Measurements from ENCODE around the gene ABCA2.

ABCA2 gene

GRCh38 chr9:136972743-136973142 lies 55.3 kb downstream of the ABCA2 start:
- Histone ChIP-seq H3K27me3 (ENCODE audit: insufficient read depth, low read depth) (peaks cover 34% of the 10 kb centered on the region), H4K20me1 (ENCODE audit: insufficient read depth) (no peaks in the 10 kb centered on the region), H3K4me2 (no peak overlapping the region), H3K4me3 (IDR thresholded peaks at IDR 0.05; ENCODE audit: insufficient read depth, low read depth, low read length) (no peak overlapping the region), H3K9ac (no peak overlapping the region), H3K27ac (no peak overlapping the region), H3K36me3 (ENCODE audit: insufficient read depth) (no peaks in the 10 kb centered on the region), H3K4me1 (ENCODE audit: low read depth, poor library complexity, severe bottlenecking) (no peaks in the 10 kb centered on the region), H3K79me2 (ENCODE audit: insufficient read depth, low read depth) (no peaks in the 10 kb centered on the region), H2AFZ (ENCODE audit: low read depth) (no peak overlapping the region)
- TF ChIP-seq, protein P1, sequence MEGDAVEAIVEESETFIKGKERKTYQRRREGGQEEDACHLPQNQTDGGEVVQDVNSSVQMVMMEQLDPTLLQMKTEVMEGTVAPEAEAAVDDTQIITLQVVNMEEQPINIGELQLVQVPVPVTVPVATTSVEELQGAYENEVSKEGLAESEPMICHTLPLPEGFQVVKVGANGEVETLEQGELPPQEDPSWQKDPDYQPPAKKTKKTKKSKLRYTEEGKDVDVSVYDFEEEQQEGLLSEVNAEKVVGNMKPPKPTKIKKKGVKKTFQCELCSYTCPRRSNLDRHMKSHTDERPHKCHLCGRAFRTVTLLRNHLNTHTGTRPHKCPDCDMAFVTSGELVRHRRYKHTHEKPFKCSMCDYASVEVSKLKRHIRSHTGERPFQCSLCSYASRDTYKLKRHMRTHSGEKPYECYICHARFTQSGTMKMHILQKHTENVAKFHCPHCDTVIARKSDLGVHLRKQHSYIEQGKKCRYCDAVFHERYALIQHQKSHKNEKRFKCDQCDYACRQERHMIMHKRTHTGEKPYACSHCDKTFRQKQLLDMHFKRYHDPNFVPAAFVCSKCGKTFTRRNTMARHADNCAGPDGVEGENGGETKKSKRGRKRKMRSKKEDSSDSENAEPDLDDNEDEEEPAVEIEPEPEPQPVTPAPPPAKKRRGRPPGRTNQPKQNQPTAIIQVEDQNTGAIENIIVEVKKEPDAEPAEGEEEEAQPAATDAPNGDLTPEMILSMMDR (conservative IDR thresholded peaks at IDR 0.05; ENCODE audit: low read depth, low read length), result no peak

GRCh38 chr9:136972335-136972734 lies 55.7 kb downstream of the ABCA2 start:
- no peak overlapping the region for H3K4me3 ChIP-seq (IDR thresholded peaks at IDR 0.05; ENCODE audit: insufficient read depth, low read depth, low read length)
- H3K4me2 ChIP-seq, result no peak overlapping the region
- H3K27ac ChIP-seq, result no peak overlapping the region
- peaks cover 34% of the 10 kb centered on the region for H3K27me3 ChIP-seq (ENCODE audit: insufficient read depth, low read depth)
- H3K9ac ChIP-seq, result no peak overlapping the region
- no peaks in the 10 kb centered on the region for H3K4me1 ChIP-seq (ENCODE audit: low read depth, poor library complexity, severe bottlenecking)
- no peaks in the 10 kb centered on the region for H3K36me3 ChIP-seq (ENCODE audit: insufficient read depth)
- no peak overlapping the region for H2AFZ ChIP-seq (ENCODE audit: low read depth)
- no peaks in the 10 kb centered on the region for H4K20me1 ChIP-seq (ENCODE audit: insufficient read depth)
- no peaks in the 10 kb centered on the region for H3K79me2 ChIP-seq (ENCODE audit: insufficient read depth, low read depth)
- TF ChIP-seq, protein P1 (conservative IDR thresholded peaks at IDR 0.05; ENCODE audit: low read depth, low read length), result no peak

DNA sequence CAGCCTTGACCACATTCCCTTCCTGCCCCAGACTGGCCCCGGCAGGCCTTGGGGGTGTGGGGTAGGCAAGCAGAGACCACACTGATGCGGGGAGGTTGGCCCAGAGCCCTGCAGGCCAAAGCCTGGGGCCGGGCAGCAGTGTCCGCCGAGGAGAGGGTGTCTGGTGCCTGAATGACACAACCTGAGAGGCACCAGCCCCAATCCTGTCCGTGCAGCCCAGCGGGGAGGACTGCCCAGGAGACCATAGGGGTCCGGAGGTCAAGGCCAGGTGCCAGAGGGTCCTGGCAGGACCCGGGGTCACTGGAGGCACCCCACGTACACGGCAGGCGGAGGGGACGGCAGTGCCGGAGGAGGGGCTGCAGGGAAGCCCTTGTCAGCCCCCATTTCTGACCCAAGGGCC lies 56.3 kb downstream of the ABCA2 start:
- Histone ChIP-seq H3K79me2 (ENCODE audit: insufficient read depth, low read depth) (no peaks in the 10 kb centered on the region), H3K4me3 (IDR thresholded peaks at IDR 0.05; ENCODE audit: insufficient read depth, low read depth, low read length) (no peak overlapping the region), H2AFZ (ENCODE audit: low read depth) (no peak overlapping the region), H3K9ac (no peak overlapping the region), H3K4me2 (no peak overlapping the region), H3K27me3 (ENCODE audit: insufficient read depth, low read depth) (peaks cover 34% of the 10 kb centered on the region), H4K20me1 (ENCODE audit: insufficient read depth) (no peaks in the 10 kb centered on the region), H3K36me3 (ENCODE audit: insufficient read depth) (no peaks in the 10 kb centered on the region), H3K27ac (no peak overlapping the region), H3K4me1 (ENCODE audit: low read depth, poor library complexity, severe bottlenecking) (no peaks in the 10 kb centered on the region)
- TF ChIP-seq, protein P1 (conservative IDR thresholded peaks at IDR 0.05; ENCODE audit: low read depth, low read length), result no peak

- Histone ChIP-seq H3K27ac (no peak overlapping the region), H3K9ac (no peak overlapping the region), H3K4me1 (ENCODE audit: low read depth, poor library complexity, severe bottlenecking) (peaks cover 11% of the 10 kb centered on the region), H3K4me2 (no peak overlapping the region), H3K79me2 (ENCODE audit: insufficient read depth, low read depth) (no peaks in the 10 kb centered on the region), H4K20me1 (ENCODE audit: insufficient read depth) (no peaks in the 10 kb centered on the region), H3K36me3 (ENCODE audit: insufficient read depth) (no peaks in the 10 kb centered on the region), H2AFZ (ENCODE audit: low read depth) (no peak overlapping the region), H3K4me3 (IDR thresholded peaks at IDR 0.05; ENCODE audit: insufficient read depth, low read depth, low read length) (no peak overlapping the region), H3K27me3 (ENCODE audit: insufficient read depth, low read depth) (peaks cover 29% of the 10 kb centered on the region)
- TF ChIP-seq, protein P1 (conservative IDR thresholded peaks at IDR 0.05; ENCODE audit: low read depth, low read length), result no peak
Measured at GRCh38 chr9:136970361-136970760, 57.7 kb downstream of the ABCA2 start.

Measured in KMS-11 (cell line).